ENCODE results near the gene CAMK2N1.

CAMK2N1 gene

DNA sequence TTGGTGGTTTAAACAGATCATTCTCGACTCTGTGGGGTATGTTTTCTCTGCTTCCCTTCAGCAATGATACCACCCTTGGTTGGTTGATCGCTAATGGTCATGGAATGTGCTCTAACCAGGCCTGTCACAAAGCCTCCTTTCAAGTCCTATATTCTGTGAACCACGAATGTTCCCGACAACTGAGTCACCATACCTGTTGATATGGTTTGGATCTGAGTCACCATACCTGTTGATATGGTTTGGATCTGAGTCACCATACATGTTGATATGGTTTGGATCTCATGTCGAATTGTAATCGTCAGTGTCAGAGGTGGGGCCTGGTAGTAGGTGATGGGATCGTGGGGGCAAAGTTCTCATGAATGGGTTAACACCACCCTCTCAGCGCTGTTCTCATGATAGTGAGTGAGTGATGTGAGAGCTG, 10.2 kb upstream of the CAMK2N1 start:
- DNase-seq: peak in 1 of 2 experiments; percentile 37

DNA sequence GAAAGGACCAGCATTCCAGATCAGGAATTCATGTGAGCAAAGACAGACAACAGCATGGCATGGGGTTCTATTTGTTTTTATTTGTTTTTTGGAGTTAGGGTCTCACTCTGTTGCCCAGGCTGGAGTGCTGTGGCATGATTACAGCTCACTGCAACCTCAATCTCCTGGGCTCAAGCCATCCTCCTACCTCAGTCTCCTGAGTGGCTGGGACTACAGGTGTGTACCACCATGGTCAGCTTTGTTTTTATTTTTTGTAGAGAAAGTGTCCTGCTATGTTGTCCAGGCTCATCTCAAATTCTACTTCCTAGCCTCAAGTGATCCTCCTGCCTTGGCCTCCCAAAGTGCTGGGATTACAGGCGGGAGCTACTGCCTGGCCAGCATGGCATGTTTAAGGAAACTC, 9.7 kb upstream of the CAMK2N1 start:
- DNase-seq: no peak

DNA sequence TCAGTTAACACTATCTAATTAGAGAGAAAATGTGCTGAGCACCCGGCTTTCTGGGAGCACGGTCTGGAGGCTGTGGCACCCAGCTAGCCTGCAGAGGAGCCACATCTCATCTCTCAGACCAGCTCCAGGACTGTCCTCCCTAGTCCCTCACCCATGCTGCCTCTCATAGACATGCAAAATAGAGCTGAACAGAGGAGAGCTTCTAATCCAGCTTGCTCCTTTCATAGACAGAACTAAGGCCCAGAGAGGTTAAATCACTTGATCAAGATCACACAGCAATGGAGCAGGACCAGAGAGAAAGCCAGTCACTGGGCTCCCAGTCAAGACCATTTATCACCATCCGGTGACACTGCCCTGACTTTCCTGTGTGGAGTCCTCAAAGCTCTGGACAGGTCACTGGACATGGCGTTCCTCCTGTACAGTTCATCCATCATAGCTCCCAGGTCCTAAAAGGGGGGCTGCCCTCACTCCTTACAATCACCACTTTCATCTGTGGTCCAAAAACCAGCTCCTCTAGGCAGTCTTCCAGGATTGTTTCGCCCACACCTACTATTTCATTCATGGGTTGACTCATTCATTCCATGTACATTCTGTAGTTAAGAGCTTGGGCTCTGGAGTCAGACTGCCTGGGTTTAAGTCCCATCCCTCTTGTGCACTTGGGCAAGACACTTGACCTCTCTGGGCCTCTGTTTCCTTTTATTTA, 8.8 kb upstream of the CAMK2N1 start:
- DNase-seq: no peak

DNA sequence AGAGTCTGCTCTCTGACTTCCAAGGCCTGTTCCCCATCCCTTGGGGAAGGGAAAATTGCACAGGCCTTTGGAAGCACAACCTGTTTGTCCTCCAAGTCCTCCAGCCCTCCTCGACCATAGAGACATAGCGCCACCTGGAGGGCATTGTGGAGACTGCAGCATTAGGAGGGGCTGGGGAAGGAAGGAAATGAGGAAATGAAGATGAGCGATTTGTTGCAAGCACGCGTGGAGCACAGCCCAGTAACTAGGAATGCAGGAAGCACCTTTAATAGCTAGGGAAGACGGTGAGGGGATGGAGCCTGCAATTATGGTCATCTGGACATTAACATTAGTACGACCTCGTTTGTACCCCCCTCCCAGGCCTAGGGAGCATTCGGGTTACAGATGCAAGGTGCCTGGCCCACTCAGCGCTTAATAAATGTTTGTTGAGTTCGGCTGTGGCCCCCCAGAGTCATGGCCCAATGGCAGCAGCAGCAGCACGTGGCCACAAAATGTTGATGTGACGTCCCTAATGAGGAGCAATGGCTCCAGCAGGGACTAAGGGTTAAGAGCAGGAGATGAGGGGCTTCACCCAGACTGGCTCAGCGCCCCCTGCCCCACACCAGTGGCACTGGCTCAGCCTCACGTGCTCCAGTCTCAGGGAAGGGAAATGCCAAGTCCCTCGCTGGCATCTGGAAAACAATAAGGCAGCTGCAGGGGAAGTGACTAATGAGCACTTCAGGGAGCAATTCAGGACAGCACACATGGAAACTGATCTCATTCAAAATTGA, 8.0 kb upstream of the CAMK2N1 start:
- DNase-seq: peak; percentile 85 to 87

DNA sequence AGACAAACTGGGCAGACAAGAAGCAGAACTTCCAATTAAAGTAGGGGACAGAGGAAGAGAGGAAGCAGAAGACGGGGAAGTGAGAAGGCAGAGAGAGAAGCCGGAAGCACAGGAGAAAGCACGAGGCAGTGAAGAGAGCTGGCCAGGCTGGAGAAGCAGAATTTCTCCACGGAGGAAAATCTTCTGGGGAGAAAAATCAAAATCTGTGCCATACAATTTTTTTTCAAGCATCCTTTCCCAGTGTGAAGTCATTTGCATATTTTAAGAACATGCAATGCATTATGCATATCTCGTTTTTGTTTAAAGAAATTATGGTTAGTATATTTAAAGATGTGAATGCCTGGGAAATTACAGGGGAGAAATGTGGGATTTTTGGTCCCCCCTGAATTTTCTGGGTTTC, 7.3 kb upstream of the CAMK2N1 start:
- no peak for DNase-seq

DNA sequence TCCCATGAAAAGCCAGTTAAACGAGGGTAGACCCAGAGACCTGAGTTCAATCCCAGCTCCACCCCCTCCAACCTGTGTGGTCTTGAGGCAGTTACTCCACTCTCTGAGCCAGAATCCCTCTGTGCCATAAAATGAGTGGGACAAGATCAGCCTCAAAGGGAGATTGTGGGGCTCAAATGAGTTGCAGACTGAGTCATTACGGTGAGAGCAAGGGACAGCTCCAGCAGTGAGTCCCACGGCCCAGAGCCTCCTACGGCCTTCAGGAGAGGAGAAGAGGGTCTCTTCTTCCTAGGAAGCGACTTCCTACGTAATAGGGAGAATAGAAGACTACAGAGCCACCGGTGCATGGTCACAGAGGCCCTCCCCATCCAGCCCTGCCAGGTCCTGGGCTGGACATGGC, 6.7 kb upstream of the CAMK2N1 start:
- DNase-seq: no peak

DNA sequence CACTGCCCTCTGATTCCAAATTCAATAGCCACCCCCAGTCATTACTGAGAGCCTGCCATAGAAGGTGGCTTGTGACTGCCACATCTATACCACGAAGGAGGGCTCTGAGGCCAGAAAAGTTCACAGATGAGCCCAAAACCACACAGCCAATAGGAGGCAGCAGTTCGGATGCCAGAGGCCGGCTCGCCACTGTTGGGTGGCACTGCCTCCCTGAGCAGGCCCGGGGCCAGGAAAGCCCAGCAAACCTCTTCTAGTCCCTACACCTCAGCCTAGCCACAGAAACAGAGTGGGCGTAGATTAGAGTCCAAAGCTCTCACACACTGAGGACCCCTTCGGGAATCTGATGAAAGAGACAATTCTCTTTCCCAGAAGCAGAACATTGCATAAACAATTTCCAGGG, 5.9 kb upstream of the CAMK2N1 start:
- no peak for DNase-seq

DNA sequence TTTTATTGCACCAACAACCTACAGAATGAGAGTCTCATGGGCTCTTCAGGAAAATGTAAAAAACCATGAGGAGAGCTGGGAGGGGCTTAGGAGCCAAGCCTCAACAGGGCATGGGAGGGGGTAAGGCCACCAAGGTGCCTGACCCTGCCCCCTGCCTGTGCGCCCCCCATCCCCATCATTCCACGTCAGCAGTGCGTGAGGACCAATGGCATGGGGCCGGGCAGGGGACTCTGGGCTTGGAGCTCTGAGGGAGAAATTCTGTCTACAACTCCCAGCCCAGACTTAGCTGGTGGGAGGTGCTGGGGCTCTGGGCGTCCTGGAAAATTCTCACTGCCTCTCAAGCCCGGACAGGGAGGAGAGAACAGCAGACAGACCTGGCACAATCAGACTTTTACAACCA, 5.2 kb upstream of the CAMK2N1 start:
- no peak for DNase-seq

DNA sequence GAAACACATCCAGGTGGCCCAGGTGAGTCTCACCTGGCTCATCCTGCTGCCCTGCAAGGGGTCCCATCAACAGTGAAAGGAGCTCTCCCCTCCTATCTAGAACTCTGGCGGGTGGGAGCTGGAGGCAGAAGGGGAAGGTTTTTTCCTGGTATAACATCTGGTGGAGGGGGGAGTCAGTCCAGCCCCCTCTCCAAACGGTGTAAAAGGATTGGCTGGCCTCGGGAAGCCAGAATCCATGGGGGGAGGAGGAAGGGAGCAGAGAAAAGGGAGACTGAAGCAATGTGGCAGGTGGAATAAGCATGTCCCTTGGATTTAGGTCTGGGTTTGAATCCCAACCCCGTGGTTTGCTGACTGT, 1.2 kb upstream of the CAMK2N1 start:
- DNase-seq: no peak

DNA sequence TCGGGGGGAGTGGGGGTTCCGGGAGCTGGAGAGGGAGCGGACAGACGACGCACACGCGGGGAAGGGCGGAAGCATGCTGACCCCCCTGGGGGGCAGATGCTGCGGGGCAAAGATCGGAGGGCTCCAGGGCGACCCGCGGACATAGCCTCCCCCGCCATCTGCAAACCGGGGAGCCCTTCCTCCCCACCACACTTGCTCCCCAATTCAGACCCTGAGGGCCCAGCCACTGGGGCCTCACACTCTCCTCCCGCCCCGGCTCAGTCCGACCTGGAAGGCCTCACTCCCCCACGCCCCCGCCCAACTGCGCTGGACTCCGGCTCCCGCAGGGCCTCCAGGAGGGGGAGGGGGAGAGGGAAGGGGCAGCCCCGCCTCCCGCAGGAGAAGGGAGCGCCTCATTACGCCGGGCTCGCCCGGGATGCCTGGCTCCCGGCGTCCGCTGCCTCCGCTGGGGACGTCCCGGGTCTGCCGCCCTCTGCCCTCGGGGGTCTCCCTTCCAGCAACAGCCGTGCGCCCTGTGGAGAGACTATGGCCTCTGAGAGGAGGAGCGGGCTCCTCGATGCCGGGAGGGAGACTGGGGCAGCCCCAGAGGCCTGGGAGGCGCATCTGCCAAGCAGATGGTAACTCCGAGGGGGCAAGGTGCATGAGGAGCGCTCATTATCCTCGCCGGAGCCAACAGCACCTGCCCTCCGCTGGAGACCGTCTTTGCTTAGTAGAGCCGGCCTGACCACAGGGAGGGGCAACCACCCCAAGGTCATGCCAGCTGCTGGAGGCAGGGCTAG, 636 bp upstream of the CAMK2N1 start:
- DNase-seq: peak in 1 of 2 experiments; percentile 21

DNA sequence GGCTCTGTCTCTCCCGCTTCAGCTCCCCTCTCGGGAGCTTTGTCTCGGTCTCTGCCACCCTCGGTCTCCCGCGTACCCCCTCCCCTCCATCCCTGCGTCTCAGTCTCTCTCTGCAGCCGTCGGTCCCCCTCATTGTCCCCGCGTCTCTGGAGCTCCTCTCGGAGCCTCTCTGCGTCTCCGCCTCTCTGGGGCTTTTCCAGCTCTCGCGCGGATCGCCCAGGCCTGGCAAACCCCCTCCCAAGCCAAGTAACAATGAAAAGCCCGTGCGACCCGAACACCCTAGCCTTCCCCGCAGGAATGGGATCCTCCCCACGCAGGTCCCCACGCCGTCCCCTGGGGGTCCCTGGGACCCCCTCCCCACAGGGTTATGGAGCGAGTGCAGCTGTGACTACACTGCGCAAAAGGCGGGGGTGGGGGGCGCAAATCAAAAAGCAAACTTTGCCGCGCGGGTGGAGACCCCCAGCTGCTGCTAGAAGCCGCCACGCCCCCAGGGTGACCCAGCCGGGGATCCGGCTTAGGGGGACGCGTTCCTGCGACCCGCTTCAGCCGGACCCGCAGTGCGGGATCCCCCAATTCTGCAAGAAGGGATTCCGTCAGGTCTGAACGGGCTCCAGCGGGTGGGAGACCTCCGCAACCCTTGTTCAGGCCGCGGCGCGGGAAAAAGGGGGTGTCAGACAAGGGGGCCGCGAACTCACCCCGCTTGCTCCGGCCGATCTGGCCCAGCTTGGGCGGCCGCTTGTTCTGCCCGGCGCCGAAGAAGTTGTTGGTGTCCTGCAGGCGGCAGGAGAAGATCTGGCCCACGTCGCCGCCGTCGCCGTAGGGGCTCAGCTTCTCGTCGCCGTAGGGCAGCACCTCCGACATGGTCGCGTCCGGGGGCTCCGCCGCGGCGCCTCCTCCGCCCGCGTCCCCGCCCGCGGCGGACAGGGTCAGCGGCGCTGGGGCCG, 1.2 kb downstream of the CAMK2N1 start:
- DNase-seq: no peak

DNA sequence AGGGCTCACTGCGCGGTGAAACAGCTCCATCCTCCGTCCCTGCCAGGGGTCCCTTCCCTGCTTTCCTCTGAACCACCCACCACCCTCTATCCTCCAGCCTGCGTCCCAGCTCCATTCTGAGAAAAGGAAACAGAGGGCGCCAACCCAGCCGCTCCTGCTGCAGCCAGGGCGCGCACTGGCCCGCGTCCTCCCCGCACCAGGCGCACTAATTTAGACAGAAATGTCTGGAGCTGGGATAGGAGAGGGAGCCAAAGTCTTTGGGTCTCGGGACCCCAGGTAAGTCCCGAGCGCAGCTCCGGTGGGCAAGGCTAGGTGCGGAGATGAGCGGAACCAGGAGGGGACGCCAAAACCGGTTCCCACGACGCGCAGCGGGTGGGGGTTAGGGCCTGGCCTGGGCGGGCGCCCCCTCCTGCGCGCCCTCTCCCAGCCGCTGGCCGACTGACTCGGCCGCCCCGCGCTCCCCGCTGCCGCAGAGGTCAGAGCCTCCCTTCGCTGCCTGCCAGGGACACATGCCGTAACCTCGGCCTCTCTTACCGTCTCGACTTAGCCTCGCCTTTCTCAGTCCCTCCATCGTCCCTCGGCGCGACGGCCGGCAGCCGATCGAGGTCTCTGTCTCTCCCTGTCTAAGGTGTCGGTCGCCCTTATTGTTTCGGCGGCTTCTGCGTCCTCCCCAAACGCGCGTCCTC, 2.0 kb downstream of the CAMK2N1 start:
- DNase-seq: peak in 1 of 2 experiments; percentile 30

DNA sequence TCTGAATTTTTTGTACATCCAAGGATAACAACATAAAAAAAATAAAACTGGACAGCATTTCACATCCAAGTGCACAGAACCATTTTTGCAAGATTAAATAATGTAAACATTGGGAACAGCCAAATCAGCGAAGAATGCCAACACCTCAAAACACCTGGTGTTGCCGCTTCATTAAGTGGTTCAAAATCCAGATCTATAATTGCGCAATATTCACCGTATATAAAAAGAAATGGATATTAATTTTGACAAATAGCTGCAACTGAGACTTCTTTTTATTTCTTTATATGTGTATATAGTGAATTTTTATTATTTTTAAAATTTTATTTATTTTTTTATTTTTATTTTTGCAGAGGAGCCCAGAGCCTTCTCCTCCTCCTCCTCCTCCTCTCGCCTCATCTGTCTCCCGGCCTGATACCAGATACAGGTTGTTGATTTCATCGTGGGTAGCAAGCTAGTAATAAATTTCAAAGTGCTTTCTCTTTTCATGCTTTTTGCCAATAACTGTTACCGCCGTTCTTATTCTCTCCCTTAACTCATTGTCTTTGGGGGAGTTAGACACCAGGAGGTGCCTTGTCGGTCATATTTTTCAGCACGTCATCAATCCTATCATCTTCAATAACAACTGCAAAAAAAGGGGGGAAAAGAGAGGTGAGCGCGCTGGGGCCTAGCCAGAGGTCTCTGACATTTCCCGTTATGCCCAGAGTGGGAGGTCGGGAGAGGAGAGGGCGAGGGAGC, 2.7 kb downstream of the CAMK2N1 start:
- DNase-seq: no peak

DNA sequence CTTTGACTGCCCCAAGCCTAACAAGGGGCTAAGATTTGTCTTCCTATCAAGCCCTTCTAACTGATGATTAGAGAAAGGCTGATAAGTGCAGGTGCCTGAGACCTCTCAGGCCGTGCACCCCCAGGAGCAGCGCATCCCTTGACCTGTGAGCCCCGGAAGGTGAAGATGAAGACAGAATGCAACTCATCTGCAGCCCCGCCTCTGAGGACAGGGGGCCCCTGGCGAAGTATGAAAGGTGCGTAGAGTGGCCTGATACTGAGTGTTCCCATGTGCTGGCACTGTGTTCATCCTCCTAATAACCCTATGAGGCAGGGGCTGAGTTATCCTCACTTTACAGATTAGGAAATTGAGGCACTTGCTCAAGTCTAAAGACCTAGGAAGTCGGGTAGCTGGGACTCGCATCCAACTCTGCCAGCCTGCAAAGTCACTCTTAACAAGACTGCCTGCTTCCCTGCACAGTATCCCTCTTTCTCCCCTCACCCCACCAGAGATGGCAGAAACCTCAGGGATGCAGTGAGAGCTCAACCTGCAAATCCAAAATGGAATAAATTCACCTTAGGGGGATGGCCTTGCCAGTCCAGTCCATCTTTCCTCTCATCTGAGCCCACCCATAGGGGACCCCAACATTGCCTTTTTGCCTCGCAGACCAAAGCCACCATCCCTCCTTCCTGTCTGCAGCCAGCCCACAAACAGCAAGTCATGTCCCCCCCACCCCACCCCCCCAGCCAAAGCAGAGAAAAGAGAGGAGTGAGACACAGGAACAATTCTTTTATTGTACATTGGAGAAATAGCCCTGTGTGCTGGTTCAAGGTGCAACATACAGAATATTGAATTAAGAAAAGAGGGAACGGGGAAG, 4.1 kb downstream of the CAMK2N1 start:
- DNase-seq: no peak

DNA sequence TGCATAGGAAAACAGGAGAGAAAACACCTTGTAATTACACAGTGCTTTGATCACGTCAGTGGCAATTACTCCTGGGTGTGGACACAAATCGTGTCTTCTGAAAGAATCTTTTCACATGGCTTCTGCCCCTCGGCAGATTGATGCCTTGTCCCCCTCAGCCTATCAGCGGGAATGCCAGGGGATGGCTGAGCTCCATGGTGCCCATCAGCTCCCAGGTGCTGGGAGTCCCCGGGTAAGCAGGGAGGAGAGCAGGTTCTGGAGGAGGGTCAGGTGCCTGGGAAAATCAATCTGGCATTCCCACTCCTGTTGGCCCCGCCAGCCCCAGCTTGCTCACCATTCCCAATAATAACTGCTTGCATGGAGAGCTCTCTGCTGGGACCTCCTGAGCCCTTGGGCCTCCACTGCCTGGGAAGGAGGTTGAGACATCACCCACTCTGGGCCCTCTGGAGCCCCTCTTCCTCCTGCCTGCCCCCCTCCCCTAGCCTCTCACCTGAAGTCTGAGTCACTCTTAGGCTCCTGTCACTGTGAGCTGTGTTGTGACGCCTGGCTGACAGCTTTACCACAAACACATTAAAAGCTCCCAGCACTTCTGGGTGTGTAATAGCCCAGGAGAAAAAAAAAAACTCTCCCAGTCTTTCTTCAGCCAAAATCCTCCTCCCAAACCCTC, 4.9 kb downstream of the CAMK2N1 start:
- DNase-seq: no peak

DNA sequence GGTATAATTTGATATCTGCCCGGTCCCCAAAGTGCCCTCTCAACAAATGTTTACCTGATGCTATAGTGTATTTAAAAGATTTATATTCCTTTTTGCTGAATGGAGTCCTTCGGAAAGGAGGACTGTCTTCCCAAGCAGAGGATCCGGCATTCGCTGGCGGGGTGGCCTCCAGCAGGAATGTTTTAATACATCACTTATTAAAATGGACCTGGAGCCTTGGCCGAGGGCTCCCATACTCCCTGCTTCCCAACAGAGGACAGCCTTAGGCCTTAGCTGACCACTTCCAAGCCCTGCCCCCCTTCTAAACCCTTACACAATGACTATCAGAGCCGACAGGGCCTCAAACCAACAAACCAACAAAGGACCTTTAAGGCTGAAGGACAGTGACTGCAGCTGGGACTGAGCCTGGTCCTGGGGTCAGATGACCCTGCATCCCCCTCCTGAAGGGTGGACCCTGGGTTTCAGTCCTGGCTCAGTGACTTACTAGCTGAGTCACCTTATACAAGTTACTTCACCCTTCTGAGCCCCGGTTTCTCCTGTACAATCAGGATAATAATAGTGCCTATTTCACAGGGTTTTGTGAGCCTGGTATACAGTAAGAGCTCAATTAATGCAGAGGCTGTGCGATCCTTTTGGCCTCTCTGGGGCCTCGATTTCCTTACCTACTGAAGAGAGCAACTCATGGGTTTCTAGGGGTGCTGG, 5.6 kb downstream of the CAMK2N1 start:
- no peak for DNase-seq

DNA sequence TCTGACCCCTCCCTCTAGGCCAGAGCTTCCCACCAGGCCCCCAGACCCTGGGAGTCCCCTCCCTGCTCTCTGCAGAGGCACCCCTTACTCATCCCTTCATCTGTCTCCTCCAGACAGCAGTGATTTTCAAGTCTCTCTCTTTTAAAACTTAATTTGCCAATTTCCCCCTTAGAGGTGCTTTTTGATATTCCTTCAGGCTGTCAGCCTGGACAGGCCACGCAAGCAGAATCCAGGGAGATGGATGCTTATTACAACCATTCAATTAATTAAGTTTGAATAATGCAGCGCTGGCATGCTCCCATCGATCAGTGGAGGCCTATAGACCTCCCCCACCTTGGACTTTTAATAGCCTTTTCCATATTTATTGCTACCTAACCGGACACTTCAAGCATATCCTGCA, 6.2 kb downstream of the CAMK2N1 start:
- no peak for DNase-seq

DNA sequence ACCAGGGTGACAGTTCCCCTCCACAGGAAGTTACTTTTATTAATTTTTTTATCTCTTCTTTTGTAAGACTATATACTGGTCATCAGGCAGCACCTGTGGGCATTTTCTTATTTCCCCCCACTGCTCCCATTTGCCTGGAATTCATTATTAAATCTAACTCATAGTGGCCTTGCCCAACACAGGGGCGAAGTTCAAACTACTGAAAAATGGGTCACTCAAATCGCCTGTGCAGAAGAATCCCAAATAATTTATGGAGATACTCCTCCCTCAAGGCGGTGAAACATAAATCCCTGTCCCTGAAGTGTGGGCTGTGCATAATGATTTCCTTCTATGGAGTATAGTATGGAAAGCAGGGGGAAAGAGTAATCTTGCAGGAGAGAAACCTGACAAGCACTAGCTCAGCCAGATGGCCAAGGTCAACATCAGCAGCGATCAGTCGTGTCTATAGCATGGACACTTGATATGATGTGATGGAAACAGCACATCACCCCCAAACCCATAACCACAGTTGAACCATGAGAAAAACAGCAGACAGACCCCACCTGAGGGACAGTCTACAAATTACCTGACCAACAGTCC, 7.9 kb downstream of the CAMK2N1 start:
- no peak for DNase-seq

Data from activated CD4-positive, alpha-beta T cell treated with anti-CD3 and anti-CD28 coated beads, Interleukin-2, amount 50 U/mL, for 48 hours (primary cell).